NCI-H128 (cell line): ENCODE measurements around the gene LHPP.
"Not testable (repeated sequence)": the region's sequence is repeated elsewhere in the genome, so short reads cannot be mapped to it uniquely, and the experiment has no call there.

ENCODE experiments used
- DNase-seq: peaks from one replicate; lab custom pipeline; 2025; ENCODE audit not compliant: unreplicated experiment; lab: John Stamatoyannopoulos, UW

Gene LHPP

GRCh38 chr10:124604214-124605000, 142.8 kb downstream of the LHPP start:
- DNase-seq = no peak

GRCh38 chr10:124605001-124605370, 143.4 kb downstream of the LHPP start:
- no peak for DNase-seq

- DNase-seq = no peak
These were observed 143.8 kb downstream of the LHPP start for GRCh38 chr10:124605481-124605855.

DNA sequence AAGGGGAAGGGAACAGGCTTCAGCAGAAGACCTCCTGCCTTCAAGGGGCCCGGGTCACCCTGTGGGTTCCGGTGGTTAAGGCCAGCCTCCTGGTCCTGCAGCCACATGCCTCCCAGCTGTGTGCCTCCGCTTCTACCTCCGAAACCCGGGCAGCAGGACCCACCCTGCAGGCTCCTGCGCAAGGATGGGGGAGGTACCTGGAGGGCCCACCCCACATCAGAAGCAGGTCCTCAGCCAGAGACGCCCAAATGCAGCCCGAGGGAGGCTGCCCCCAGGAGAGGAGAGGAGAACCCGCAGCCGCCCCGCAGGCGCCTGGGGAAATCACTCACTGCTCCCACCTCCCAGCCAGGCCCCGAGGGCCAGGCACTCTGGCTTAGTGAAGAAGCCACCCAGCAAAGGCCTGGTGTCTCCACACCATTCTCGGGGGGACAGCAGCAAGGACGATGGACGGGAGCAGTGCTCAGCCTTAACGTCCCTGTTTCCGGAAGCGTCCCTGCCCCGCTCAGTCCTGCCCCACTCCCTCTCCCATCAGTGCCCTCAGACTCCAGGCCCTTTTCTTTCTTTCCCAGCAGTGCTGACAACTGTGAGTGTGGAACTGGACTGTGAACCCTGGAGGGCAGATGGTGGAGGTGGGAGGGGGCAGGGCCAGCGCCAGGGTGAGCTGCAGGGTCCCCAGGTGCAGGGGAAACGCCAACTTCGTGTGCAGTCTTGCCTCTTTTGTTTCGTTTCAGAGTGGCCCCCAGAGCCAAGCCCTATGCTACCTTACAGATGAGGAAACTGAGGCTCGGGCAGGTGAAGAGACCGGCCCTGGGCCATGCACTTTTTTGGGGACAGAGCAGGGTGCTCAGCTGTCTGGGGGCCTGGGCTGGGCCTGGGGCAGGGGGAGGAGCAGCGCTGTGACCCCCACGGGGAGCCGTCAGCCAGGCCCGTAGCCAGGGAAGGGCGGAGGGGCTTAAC, 144.5 kb downstream of the LHPP start:
- no peak for DNase-seq

DNA sequence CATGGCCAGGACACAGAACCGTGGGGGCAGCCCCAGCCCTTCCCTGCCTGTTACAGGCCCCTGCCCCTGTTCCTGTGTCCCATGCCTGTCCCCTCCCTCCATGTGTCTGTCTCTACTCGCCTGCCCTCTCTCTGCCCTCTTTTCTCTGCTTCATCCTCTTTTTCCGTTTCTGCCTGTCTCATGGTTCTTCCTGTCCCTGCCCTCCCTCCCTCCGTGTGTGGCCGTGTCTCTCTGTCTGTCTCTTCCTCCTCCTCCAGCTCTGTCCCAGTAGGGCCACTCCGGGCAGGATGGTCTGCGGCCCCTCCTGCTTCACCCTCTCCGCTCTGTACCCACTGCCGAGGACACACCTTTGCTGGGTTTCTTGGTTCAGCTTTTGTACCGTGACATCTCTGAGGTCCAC, 145.2 kb downstream of the LHPP start:
- DNase-seq = no peak

- no peak for DNase-seq
These were observed 146.1 kb downstream of the LHPP start for GRCh38 chr10:124607693-124608092.

DNA sequence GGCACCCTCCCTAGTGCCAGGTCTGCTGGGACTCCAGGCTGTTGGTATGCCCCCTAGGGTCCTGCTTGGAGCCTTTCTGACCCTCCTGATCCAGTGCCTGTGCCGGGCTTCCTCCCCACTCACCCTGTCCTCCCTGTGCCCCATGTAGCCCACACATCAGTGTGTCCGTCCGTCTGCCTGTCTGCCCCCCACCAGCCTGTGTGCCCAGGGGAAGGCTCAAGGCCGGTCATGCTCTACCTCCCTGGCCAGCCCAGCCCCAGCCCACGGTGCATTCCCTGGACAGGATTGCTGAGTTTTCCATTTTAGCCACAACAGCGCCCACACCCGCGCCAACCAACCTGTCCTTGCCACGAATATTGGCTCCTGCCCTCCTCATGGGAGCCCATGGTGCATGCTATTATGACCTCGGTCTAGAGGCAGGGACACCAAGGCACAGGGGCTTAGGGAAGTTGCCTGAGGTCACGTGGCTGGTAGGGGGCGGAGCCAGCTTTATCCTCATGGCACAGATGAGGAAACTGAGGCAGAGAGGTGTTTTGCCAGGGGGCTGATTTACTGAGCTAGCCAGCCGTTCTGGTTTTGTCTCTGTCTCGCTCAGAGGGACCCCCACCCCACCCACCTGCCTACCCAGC, 146.6 kb downstream of the LHPP start:
- DNase-seq = no peak

- no peak for DNase-seq
These were observed 148.1 kb downstream of the LHPP start for GRCh38 chr10:124609698-124610097.

DNA sequence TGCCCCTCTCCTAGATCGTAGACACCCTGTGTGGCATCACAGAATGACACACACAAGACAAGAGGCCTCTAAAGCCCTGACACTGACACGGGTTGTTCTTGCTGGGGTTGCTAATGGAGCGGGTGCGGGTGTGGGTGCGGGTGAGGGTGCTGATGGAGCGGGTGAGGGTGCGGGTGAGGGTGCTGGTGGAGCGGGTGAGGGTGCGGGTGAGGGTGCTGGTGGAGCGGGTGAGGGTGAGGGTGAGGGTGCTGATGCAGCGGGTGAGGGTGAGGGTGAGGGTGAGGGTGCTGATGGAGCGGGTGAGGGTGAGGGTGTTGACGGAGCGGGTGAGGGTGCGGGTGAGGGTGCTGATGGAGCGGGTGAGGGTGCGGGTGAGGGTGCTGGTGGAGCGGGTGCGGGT, 148.6 kb downstream of the LHPP start:
- not testable (repeated sequence) for DNase-seq

DNA sequence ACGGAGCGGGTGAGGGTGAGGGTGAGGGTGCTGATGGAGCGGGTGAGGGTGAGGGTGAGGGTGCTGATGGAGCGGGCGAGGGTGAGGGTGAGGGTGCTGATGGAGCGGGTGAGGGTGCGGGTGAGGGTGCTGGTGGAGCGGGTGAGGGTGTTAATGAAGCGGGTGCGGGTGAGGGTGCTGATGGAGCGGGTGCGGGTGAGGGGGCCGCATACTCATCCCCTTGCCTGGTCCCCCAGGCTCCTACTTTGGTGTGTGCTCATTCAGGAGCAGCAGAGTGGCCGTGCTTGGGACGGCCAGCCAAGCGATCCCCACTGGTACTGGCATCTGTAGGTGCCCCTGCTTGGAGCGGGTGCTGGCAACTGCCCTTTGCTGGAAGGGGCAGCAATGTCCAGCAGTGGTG, 149.2 kb downstream of the LHPP start:
- DNase-seq = not testable (repeated sequence)

DNA sequence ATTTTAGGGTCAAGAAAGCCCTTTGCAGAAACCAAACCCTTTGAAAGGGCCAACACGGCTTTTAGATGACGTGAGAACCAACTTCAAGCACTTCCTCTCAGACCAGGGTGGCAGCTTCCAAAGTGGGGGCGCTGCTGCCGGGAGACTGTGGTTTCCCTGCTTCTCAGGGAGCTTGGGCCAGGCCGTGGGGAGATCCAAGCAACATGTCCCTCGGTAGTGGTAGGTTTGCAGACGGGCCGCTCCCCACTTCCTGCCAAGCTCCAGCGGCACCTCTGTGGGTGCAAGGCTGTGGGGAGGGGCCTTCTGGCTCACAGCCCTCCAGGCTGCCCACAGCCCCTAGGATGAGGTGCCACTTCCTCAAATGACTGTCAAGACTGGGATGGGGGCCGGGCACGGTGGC, 150.1 kb downstream of the LHPP start:
- DNase-seq = no peak

- no peak for DNase-seq
These were observed 151.2 kb downstream of the LHPP start for GRCh38 chr10:124612611-124613498.

DNA sequence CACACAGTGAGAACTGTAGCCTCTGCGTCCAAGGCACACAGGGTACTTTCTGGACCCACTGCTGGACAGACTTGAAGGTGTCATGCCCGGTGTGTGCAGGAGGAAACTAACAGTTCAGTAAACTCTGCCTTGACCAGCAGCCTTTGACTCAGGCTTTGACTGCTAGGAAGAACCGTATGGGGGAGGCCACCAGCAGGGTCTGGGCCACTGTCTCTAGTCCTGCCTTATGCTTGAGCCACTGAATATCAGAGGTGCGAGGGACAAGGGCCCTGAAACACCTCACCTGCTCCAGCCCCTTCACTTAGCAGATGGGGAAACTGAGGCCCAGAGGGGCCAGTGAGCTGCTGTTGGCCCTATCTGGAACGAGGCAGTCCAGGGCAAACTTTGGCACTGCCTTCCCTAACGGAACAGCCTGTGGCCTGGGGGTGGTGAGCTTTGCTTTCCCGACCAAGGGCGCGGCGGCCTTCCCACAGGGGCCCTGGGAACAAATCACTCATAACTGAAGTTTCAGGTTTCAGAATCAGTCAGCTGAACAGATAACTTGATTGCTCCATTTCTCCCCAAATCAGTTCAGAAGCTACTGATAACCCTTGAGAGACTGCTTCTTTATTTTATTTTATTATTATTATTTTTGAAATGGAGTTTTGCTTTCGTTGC, 152.5 kb downstream of the LHPP start:
- no peak for DNase-seq

DNA sequence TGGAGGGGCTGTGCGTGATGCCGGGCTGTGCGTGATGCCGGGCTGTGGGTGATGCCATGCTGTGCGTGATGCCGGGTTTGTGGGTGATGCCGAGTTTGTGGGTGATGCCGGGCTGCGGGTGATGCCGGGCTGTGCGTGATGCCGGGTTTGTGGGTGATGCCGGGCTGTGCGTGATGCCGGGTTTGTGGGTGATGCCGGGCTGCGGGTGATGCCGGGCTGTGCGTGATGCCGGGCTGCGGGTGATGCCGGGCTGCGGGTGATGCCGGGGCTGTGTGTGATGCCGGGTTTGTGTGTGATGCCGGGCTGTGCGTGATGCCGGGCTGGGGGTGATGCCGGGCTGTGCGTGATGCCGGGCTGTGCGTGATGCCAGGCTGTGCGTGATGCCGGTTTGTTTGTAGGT, 153.6 kb downstream of the LHPP start:
- no peak for DNase-seq

GRCh38 chr10:124616040-124616835, 154.6 kb downstream of the LHPP start:
- DNase-seq = no peak

- DNase-seq = no peak
These were observed 155.2 kb downstream of the LHPP start for GRCh38 chr10:124616836-124617130.

- no peak for DNase-seq
These were observed 156.9 kb downstream of the LHPP start for GRCh38 chr10:124618470-124619073.

GRCh38 chr10:124619195-124619594, 157.6 kb downstream of the LHPP start:
- DNase-seq = no peak

DNA sequence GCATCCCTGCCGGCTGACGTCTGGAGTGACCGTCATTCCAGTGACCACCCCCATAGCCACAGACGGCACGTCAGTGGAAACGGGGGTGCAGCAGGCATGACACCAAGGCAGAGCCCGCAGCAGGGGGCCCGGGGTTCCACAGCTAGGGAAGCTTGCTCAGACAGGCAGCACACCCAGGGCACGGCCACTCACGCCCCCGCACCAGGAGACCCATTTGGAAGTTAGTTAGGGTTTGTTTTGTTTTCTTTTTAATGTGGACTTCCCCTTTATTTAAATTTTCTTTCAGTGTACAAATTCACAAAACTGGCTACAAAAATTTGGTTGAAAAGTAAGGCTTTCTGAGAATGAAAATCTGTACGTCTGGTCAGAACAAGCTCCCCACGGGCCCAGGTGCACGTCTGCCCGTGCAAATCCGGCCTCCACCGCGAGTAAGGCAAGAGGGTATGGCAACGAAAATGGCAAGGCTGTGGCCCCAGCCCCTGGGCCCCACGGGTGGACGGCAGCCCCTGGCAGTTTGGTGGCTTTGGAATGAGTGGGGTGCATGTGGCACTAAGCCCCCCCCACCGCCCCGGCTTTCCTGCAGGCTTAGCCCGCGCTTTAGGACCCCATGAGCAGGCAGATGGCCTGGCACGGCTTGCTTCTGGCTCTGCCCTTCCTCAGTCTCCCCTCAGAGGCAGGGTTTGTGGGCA, 158.3 kb downstream of the LHPP start:
- no peak for DNase-seq
